ENCODE results near the gene FITM1.

FITM1 gene

GRCh38 chr14:24139272-24139934 is 8.9 kb downstream of the FITM1 start:
- DNase-seq (ENCODE audit: low read depth): no peak

GRCh38 chr14:24141097-24141880 is 10.8 kb downstream of the FITM1 start, which contains the start of gene EMC9:
TSS of gene EMC9 (minus strand) at chr14:24141591. CDS start at chr14:24141304, 287 bp downstream.
- peak; percentile 99 for DNase-seq (ENCODE audit: low read depth)

- no peak for DNase-seq (ENCODE audit: low read depth)
These were observed 13.1 kb downstream of the FITM1 start for GRCh38 chr14:24143511-24143910.

GRCh38 chr14:24144451-24144850 is 14.0 kb downstream of the FITM1 start:
- DNase-seq (ENCODE audit: low read depth): no peak

- no peak for DNase-seq (ENCODE audit: low read depth)
These were observed 14.8 kb downstream of the FITM1 start for GRCh38 chr14:24145219-24145618.

GRCh38 chr14:24145690-24146452 is 15.4 kb downstream of the FITM1 start:
- peak; percentile 22 for DNase-seq (ENCODE audit: low read depth)

- DNase-seq (ENCODE audit: low read depth): peak; percentile 97
These were observed 16.1 kb downstream of the FITM1 start, which contains the start of gene PSME2 for GRCh38 chr14:24146453-24146977. TSS of gene PSME2 (minus strand) at chr14:24146610. CDS start at chr14:24146581, 29 bp downstream.

GRCh38 chr14:24146978-24147760 is 16.7 kb downstream of the FITM1 start, which contains the start of gene RNF31:
TSS of gene RNF31 (plus strand) at chr14:24147498. CDS start at chr14:24147699, 201 bp downstream.
- peak; percentile 99 for DNase-seq (ENCODE audit: low read depth)

GRCh38 chr14:24147761-24148428 is 17.4 kb downstream of the FITM1 start:
- no peak for DNase-seq (ENCODE audit: low read depth)

GRCh38 chr14:24149302-24149969 is 19.0 kb downstream of the FITM1 start:
- no peak for DNase-seq (ENCODE audit: low read depth)

GRCh38 chr14:24150061-24150460 is 19.6 kb downstream of the FITM1 start:
- DNase-seq (ENCODE audit: low read depth): no peak

- DNase-seq (ENCODE audit: low read depth): no peak
These were observed 20.1 kb downstream of the FITM1 start for GRCh38 chr14:24150567-24150966.

GRCh38 chr14:24150993-24151392 is 20.5 kb downstream of the FITM1 start:
- no peak for DNase-seq (ENCODE audit: low read depth)

- no peak for DNase-seq (ENCODE audit: low read depth)
These were observed 21.1 kb downstream of the FITM1 start for GRCh38 chr14:24151404-24152080.

GRCh38 chr14:24155100-24155499 is 24.6 kb downstream of the FITM1 start:
- no peak for DNase-seq (ENCODE audit: low read depth)

GRCh38 chr14:24156840-24157239 is 26.4 kb downstream of the FITM1 start:
- no peak for DNase-seq (ENCODE audit: low read depth)

GRCh38 chr14:24157331-24157730 is 26.9 kb downstream of the FITM1 start:
- DNase-seq (ENCODE audit: low read depth): no peak

- DNase-seq (ENCODE audit: low read depth): no peak
These were observed 29.5 kb downstream of the FITM1 start for GRCh38 chr14:24159777-24160498.

GRCh38 chr14:24160499-24160849 is 30.0 kb downstream of the FITM1 start:
- no peak for DNase-seq (ENCODE audit: low read depth)

Measured in fibroblast of the conjunctiva (primary cell).